Measurements from ENCODE around the gene CELA3A. TPM values are rescaled to one million over a fixed set of nuclear protein-coding genes. Genes with fewer than 3 reads are reported as not detected.
A peak's percentile ranks its signal among the peaks of the same experiment; 100 is the strongest.

CELA3A gene
- total and polyA plus RNA-seq, 2 of the 13 experiments (the other 11 are each of a cell fraction or from before 2014, with no cell fraction given): 0.09 TPM; not detected in 1

DNA sequence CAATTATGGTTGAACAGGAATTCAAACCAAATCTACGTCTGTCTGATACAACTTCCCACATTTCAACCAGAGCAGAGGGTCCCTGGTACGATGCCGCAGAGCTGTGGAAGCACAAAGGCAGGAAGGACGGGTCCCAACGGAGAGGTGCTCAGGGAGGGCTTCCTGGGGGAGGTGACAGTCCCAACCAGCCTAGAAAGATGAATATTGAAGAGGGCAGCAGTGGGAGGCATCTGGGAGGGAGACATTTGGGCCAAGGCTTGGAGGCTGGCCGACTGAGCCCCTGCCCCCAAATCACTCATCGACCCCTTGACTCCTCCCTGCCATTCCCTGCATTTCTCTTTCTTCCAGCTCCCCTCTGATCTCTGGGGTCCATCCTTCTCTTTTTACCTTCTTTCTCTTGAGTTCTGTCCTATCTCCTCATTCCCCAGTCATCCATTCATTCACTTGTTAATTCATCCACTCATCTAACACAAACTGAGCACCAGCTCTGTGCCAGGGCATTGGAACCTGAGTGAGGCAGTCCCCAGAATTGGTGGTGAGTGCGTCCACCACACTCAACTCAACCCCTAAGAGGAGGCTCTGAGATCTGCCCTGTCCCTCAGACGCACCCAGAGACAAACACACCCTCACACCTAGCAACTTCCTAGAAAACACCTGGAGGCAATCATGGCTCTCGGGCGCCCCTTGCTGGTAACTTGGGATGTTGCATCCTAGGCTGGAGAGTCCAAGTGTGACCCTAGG, 37.8 kb upstream of the CELA3A start (continued):
- TF ChIP-seq, protein P1, sequence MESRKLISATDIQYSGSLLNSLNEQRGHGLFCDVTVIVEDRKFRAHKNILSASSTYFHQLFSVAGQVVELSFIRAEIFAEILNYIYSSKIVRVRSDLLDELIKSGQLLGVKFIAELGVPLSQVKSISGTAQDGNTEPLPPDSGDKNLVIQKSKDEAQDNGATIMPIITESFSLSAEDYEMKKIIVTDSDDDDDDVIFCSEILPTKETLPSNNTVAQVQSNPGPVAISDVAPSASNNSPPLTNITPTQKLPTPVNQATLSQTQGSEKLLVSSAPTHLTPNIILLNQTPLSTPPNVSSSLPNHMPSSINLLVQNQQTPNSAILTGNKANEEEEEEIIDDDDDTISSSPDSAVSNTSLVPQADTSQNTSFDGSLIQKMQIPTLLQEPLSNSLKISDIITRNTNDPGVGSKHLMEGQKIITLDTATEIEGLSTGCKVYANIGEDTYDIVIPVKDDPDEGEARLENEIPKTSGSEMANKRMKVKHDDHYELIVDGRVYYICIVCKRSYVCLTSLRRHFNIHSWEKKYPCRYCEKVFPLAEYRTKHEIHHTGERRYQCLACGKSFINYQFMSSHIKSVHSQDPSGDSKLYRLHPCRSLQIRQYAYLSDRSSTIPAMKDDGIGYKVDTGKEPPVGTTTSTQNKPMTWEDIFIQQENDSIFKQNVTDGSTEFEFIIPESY (CRISPR knock-in tag; IDR thresholded peaks at IDR 0.05): peak; percentile 39; the same call in 1 of the 2 replicates
- TF ChIP-seq NFIC (IDR thresholded peaks at IDR 0.05; ENCODE audit: low read length): no peak
- TF ChIP-seq, protein P2, sequence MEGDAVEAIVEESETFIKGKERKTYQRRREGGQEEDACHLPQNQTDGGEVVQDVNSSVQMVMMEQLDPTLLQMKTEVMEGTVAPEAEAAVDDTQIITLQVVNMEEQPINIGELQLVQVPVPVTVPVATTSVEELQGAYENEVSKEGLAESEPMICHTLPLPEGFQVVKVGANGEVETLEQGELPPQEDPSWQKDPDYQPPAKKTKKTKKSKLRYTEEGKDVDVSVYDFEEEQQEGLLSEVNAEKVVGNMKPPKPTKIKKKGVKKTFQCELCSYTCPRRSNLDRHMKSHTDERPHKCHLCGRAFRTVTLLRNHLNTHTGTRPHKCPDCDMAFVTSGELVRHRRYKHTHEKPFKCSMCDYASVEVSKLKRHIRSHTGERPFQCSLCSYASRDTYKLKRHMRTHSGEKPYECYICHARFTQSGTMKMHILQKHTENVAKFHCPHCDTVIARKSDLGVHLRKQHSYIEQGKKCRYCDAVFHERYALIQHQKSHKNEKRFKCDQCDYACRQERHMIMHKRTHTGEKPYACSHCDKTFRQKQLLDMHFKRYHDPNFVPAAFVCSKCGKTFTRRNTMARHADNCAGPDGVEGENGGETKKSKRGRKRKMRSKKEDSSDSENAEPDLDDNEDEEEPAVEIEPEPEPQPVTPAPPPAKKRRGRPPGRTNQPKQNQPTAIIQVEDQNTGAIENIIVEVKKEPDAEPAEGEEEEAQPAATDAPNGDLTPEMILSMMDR (CRISPR knock-in tag; IDR thresholded peaks at IDR 0.05): peak; percentile 96
- no peak for TF ChIP-seq GPN1 (CRISPR knock-in tag; IDR thresholded peaks at IDR 0.05; ENCODE audit: borderline replicate concordance)
- peak; percentile 95 for TF ChIP-seq BCL6 (CRISPR knock-in tag; IDR thresholded peaks at IDR 0.05)
- peak; percentile 34; the same call in 1 of the 2 replicates for TF ChIP-seq ERF (CRISPR knock-in tag; IDR thresholded peaks at IDR 0.05)
- TF ChIP-seq, protein P3, sequence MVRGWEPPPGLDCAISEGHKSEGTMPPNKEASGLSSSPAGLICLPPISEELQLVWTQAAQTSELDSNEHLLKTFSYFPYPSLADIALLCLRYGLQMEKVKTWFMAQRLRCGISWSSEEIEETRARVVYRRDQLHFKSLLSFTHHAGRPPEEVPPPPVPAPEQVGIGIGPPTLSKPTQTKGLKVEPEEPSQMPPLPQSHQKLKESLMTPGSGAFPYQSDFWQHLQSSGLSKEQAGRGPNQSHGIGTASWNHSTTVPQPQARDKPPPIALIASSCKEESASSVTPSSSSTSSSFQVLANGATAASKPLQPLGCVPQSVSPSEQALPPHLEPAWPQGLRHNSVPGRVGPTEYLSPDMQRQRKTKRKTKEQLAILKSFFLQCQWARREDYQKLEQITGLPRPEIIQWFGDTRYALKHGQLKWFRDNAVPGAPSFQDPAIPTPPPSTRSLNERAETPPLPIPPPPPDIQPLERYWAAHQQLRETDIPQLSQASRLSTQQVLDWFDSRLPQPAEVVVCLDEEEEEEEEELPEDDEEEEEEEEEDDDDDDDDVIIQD (CRISPR knock-in tag; IDR thresholded peaks at IDR 0.05; ENCODE audit: low read depth): peak; percentile 51; the same call in 1 of the 2 replicates
- no peak for TF ChIP-seq ZNF20 (CRISPR knock-in tag; IDR thresholded peaks at IDR 0.05)
- TF ChIP-seq KLF16 (CRISPR knock-in tag; IDR thresholded peaks at IDR 0.05): 0 out of 4 replicates have a peak, but pooled peaks of 1 of the 2 experiments have one; percentile 25
- TF ChIP-seq ZNF501 (CRISPR knock-in tag; IDR thresholded peaks at IDR 0.05): peak; percentile 62; the same call in 1 of the 2 replicates
- no peak for TF ChIP-seq RORA (CRISPR knock-in tag; IDR thresholded peaks at IDR 0.05)
- 0 out of 2 replicates have a peak, but pooled peaks have one; percentile 15 for TF ChIP-seq GATAD1 (CRISPR knock-in tag; IDR thresholded peaks at IDR 0.05)
- 0 out of 2 replicates have a peak, but pooled peaks have one; percentile 41 for TF ChIP-seq SP4 (CRISPR knock-in tag; IDR thresholded peaks at IDR 0.05)
- TF ChIP-seq CEBPG (CRISPR knock-in tag; IDR thresholded peaks at IDR 0.05): no peak
- TF ChIP-seq, protein P4, sequence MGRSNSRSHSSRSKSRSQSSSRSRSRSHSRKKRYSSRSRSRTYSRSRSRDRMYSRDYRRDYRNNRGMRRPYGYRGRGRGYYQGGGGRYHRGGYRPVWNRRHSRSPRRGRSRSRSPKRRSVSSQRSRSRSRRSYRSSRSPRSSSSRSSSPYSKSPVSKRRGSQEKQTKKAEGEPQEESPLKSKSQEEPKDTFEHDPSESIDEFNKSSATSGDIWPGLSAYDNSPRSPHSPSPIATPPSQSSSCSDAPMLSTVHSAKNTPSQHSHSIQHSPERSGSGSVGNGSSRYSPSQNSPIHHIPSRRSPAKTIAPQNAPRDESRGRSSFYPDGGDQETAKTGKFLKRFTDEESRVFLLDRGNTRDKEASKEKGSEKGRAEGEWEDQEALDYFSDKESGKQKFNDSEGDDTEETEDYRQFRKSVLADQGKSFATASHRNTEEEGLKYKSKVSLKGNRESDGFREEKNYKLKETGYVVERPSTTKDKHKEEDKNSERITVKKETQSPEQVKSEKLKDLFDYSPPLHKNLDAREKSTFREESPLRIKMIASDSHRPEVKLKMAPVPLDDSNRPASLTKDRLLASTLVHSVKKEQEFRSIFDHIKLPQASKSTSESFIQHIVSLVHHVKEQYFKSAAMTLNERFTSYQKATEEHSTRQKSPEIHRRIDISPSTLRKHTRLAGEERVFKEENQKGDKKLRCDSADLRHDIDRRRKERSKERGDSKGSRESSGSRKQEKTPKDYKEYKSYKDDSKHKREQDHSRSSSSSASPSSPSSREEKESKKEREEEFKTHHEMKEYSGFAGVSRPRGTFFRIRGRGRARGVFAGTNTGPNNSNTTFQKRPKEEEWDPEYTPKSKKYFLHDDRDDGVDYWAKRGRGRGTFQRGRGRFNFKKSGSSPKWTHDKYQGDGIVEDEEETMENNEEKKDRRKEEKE (IDR thresholded peaks at IDR 0.05): no peak
- TF ChIP-seq KAT8 (CRISPR knock-in tag; IDR thresholded peaks at IDR 0.05): no peak
- TF ChIP-seq, protein P5, sequence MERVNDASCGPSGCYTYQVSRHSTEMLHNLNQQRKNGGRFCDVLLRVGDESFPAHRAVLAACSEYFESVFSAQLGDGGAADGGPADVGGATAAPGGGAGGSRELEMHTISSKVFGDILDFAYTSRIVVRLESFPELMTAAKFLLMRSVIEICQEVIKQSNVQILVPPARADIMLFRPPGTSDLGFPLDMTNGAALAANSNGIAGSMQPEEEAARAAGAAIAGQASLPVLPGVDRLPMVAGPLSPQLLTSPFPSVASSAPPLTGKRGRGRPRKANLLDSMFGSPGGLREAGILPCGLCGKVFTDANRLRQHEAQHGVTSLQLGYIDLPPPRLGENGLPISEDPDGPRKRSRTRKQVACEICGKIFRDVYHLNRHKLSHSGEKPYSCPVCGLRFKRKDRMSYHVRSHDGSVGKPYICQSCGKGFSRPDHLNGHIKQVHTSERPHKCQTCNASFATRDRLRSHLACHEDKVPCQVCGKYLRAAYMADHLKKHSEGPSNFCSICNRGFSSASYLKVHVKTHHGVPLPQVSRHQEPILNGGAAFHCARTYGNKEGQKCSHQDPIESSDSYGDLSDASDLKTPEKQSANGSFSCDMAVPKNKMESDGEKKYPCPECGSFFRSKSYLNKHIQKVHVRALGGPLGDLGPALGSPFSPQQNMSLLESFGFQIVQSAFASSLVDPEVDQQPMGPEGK (CRISPR knock-in tag; IDR thresholded peaks at IDR 0.05): peak; percentile 38
- peak; percentile 94 for TF ChIP-seq RAD21 (CRISPR knock-in tag; IDR thresholded peaks at IDR 0.05)
- TF ChIP-seq ZBTB7B (CRISPR knock-in tag; IDR thresholded peaks at IDR 0.05): 0 out of 2 replicates have a peak, but pooled peaks have one; percentile 28
- TF ChIP-seq ZNF558 (CRISPR knock-in tag; IDR thresholded peaks at IDR 0.05; ENCODE audit: borderline replicate concordance): no peak
